ENCODE measurements around the gene KCNMA1. TPM values are rescaled to one million over a fixed set of nuclear protein-coding genes. Genes with fewer than 3 reads are reported as not detected.

KCNMA1 gene
- total RNA-seq, 1 donor, result 77.8 TPM

- Histone ChIP-seq H3K4me1 (ENCODE audit: insufficient read depth, low read length) (peaks cover 16% of the 10 kb centered on the region), H3K27ac (ENCODE audit: low read depth, low read length) (peak overlapping the region; percentile 55), H3K4me2 (ENCODE audit: insufficient read depth, low read length) (peak overlapping the region; percentile 79), H2AFZ (ENCODE audit: low read length) (no peak overlapping the region), H3K27me3 (ENCODE audit: insufficient read depth, low read length) (no peaks in the 10 kb centered on the region), H4K20me1 (ENCODE audit: insufficient read depth, low read length) (no peaks in the 10 kb centered on the region), H3K79me2 (ENCODE audit: insufficient read depth, low read length) (peaks cover 82% of the 10 kb centered on the region), H3K36me3 (ENCODE audit: insufficient read depth, low read length) (no peaks in the 10 kb centered on the region), H3K4me3 (ENCODE audit: insufficient read depth, low read length) (no peak overlapping the region), H3K9me3 (ENCODE audit: low read depth, low read length) (no peaks in the 10 kb centered on the region)
- TF ChIP-seq CTCF (IDR thresholded peaks at IDR 0.05; ENCODE audit: extremely low read depth, low read depth, low read length), result no peak
- DNase-seq (ENCODE audit: insufficient read length, low spot score, missing footprints), result no peak
Observed at GRCh38 chr10:77628906-77629730, 8.5 kb downstream of the KCNMA1 start.

GRCh38 chr10:77626266-77626935, 11.2 kb downstream of the KCNMA1 start:
- Histone ChIP-seq H3K27ac (ENCODE audit: low read depth, low read length) (no peak overlapping the region), H4K20me1 (ENCODE audit: insufficient read depth, low read length) (no peaks in the 10 kb centered on the region), H3K9me3 (ENCODE audit: low read depth, low read length) (no peaks in the 10 kb centered on the region), H3K79me2 (ENCODE audit: insufficient read depth, low read length) (peaks cover 81% of the 10 kb centered on the region), H3K4me2 (ENCODE audit: insufficient read depth, low read length) (no peak overlapping the region), H3K27me3 (ENCODE audit: insufficient read depth, low read length) (no peaks in the 10 kb centered on the region), H3K36me3 (ENCODE audit: insufficient read depth, low read length) (no peaks in the 10 kb centered on the region), H3K4me3 (ENCODE audit: insufficient read depth, low read length) (no peak overlapping the region), H2AFZ (ENCODE audit: low read length) (no peak overlapping the region), H3K4me1 (ENCODE audit: insufficient read depth, low read length) (peaks cover 22% of the 10 kb centered on the region)
- DNase-seq (ENCODE audit: insufficient read length, low spot score, missing footprints), result no peak
- TF ChIP-seq CTCF (IDR thresholded peaks at IDR 0.05; ENCODE audit: extremely low read depth, low read depth, low read length), result no peak

- H3K9me3 ChIP-seq (ENCODE audit: low read depth, low read length), result no peaks in the 10 kb centered on the region
- peaks cover 78% of the 10 kb centered on the region for H3K79me2 ChIP-seq (ENCODE audit: insufficient read depth, low read length)
- H3K27me3 ChIP-seq (ENCODE audit: insufficient read depth, low read length), result no peaks in the 10 kb centered on the region
- H3K4me2 ChIP-seq (ENCODE audit: insufficient read depth, low read length), result peak overlapping the region; percentile 12
- no peak for TF ChIP-seq CTCF (IDR thresholded peaks at IDR 0.05; ENCODE audit: extremely low read depth, low read depth, low read length)
- H3K4me3 ChIP-seq (ENCODE audit: insufficient read depth, low read length), result peak overlapping the region; percentile 10
- DNase-seq (ENCODE audit: insufficient read length, low spot score, missing footprints), result no peak
- no peaks in the 10 kb centered on the region for H3K36me3 ChIP-seq (ENCODE audit: insufficient read depth, low read length)
- no peak overlapping the region for H3K27ac ChIP-seq (ENCODE audit: low read depth, low read length)
- H4K20me1 ChIP-seq (ENCODE audit: insufficient read depth, low read length), result no peaks in the 10 kb centered on the region
- no peak overlapping the region for H2AFZ ChIP-seq (ENCODE audit: low read length)
- H3K4me1 ChIP-seq (ENCODE audit: insufficient read depth, low read length), result peaks cover 23% of the 10 kb centered on the region
Observed at GRCh38 chr10:77625379-77625778, 12.2 kb downstream of the KCNMA1 start.

- peak overlapping the region; percentile 71 for H3K4me2 ChIP-seq (ENCODE audit: insufficient read depth, low read length)
- no peak for TF ChIP-seq CTCF (IDR thresholded peaks at IDR 0.05; ENCODE audit: extremely low read depth, low read depth, low read length)
- H3K4me1 ChIP-seq (ENCODE audit: insufficient read depth, low read length), result peaks cover 16% of the 10 kb centered on the region
- peaks cover 70% of the 10 kb centered on the region for H3K79me2 ChIP-seq (ENCODE audit: insufficient read depth, low read length)
- no peaks in the 10 kb centered on the region for H3K27me3 ChIP-seq (ENCODE audit: insufficient read depth, low read length)
- no peak for DNase-seq (ENCODE audit: insufficient read length, low spot score, missing footprints)
- peak overlapping the region; percentile 6 for H3K27ac ChIP-seq (ENCODE audit: low read depth, low read length)
- H3K4me3 ChIP-seq (ENCODE audit: insufficient read depth, low read length), result peak overlapping the region; percentile 43
- H3K9me3 ChIP-seq (ENCODE audit: low read depth, low read length), result no peaks in the 10 kb centered on the region
- no peaks in the 10 kb centered on the region for H4K20me1 ChIP-seq (ENCODE audit: insufficient read depth, low read length)
- peak overlapping the region; percentile 76 for H2AFZ ChIP-seq (ENCODE audit: low read length)
- no peaks in the 10 kb centered on the region for H3K36me3 ChIP-seq (ENCODE audit: insufficient read depth, low read length)
Observed at GRCh38 chr10:77622889-77623291, 14.7 kb downstream of the KCNMA1 start.

All from osteoblast (primary cell).